Liver (tissue), 9 donors: Measurements from ENCODE around the gene HIVEP3. TPM values are rescaled to one million over a fixed set of nuclear protein-coding genes. Genes with fewer than 3 reads are reported as not detected.

Experiments used
- DNase-seq: peaks from one replicate; pipeline ENCODE4 v3.0.0-alpha.2; 2017; ENCODE audit warnings: low spot score
- H3K27ac ChIP-seq, 2 donors: one replicate each; pipeline ENCODE4 v1.7.0; 2013; ENCODE audit warnings: inconsistent platforms in 2 of 2, low read length in 2 of 2, control low read depth in 1 of 2, low read depth in 1 of 2, mild to moderate bottlenecking in 1 of 2
- H3K27me3 ChIP-seq, 4 donors: one replicate each; pipeline versions ENCODE4 v1.6.1 to v1.7.0; 2013; ENCODE audit warnings: low read length in 3 of 4, inconsistent platforms in 1 of 4, mild to moderate bottlenecking in 1 of 4, moderate library complexity in 1 of 4; ENCODE audit not compliant: control insufficient read depth in 4 of 4, insufficient read depth in 4 of 4
- H3K36me3 ChIP-seq, 4 donors: one replicate each; pipeline versions ENCODE4 v1.6.1 to v1.7.0; 2013; ENCODE audit warnings: low read length in 3 of 4, mild to moderate bottlenecking in 3 of 4, low read depth in 1 of 4, moderate library complexity in 1 of 4; ENCODE audit not compliant: control insufficient read depth in 4 of 4, insufficient read depth in 3 of 4
- H3K4me1 ChIP-seq, 4 donors: one replicate each; pipeline versions ENCODE4 v1.6.1 to v1.7.0; 2013; ENCODE audit warnings: low read length in 3 of 4, mild to moderate bottlenecking in 3 of 4, moderate library complexity in 1 of 4; ENCODE audit not compliant: control insufficient read depth in 4 of 4, insufficient read depth in 4 of 4
- H3K4me3 ChIP-seq, 3 donors: one replicate each; pipeline versions ENCODE4 v1.6.1 to v1.7.0; 2013; ENCODE audit warnings: low read length in 3 of 3, control low read depth in 1 of 3, low read depth in 1 of 3, mild to moderate bottlenecking in 1 of 3
- H3K9ac ChIP-seq, 2 donors: one replicate each; pipeline ENCODE4 v1.7.0; 2013; ENCODE audit warnings: low read length in 2 of 2, mild to moderate bottlenecking in 2 of 2, moderate library complexity in 2 of 2, control low read depth in 1 of 2, low read depth in 1 of 2
- H3K9me3 ChIP-seq, 4 donors: one replicate each; pipeline versions ENCODE4 v1.6.1 to v1.7.0; 2013; ENCODE audit warnings: low read length in 3 of 4; ENCODE audit not compliant: control insufficient read depth in 4 of 4
- ATF3 ChIP-seq: IDR thresholded peaks from 2 replicates; pipeline ENCODE4 v1.6.1; 2016; ENCODE audit warnings: antibody characterized with exemption
- EGR1 ChIP-seq, 2 donors: IDR thresholded peaks; 2 replicates each; pipeline ENCODE4 v1.6.1; 2016 to 2018; ENCODE audit warnings: antibody characterized with exemption in 2 of 2, low read depth in 2 of 2
- FOXA1 ChIP-seq: IDR thresholded peaks from 2 replicates; pipeline ENCODE4 v1.6.1; 2016; ENCODE audit warnings: antibody characterized with exemption
- FOXA2 ChIP-seq: IDR thresholded peaks from 2 replicates; pipeline ENCODE4 v1.6.1; 2016; ENCODE audit warnings: antibody characterized with exemption
- GABPA ChIP-seq, 2 donors: IDR thresholded peaks in 1 of 2; conservative IDR thresholded peaks in 1 of 2; 2 replicates each; pipeline ENCODE4 v1.6.1; 2016; ENCODE audit warnings: antibody characterized with exemption in 2 of 2, mild to moderate bottlenecking in 1 of 2, moderate library complexity in 1 of 2
- HNF4A ChIP-seq, 2 donors: conservative IDR thresholded peaks; 2 replicates each; pipeline ENCODE4 v1.6.1; 2016; ENCODE audit warnings: antibody characterized with exemption in 2 of 2, mild to moderate bottlenecking in 2 of 2
- HNF4G ChIP-seq: IDR thresholded peaks from 2 replicates; pipeline ENCODE4 v1.6.1; 2016; ENCODE audit warnings: antibody characterized with exemption
- JUND ChIP-seq, 2 donors: IDR thresholded peaks; 2 replicates each; pipeline ENCODE4 v1.6.1; 2016; ENCODE audit warnings: antibody characterized with exemption in 2 of 2
- NR2F2 ChIP-seq: IDR thresholded peaks from 2 replicates; pipeline ENCODE4 v1.6.1; 2016; ENCODE audit warnings: antibody characterized with exemption
- RAD21 ChIP-seq, 2 donors: IDR thresholded peaks; 2 replicates each; pipeline ENCODE4 v1.6.1; 2016; ENCODE audit warnings: antibody characterized with exemption in 2 of 2, mild to moderate bottlenecking in 2 of 2
- REST ChIP-seq: IDR thresholded peaks from 2 replicates; pipeline ENCODE4 v1.6.1; 2016; ENCODE audit warnings: antibody characterized with exemption, mild to moderate bottlenecking
- RXRA ChIP-seq, 2 donors: IDR thresholded peaks; 2 replicates each; pipeline ENCODE4 v1.6.1; 2017 to 2018; ENCODE audit warnings: antibody characterized with exemption in 2 of 2, mild to moderate bottlenecking in 1 of 2
- SP1 ChIP-seq: IDR thresholded peaks from 2 replicates; pipeline ENCODE4 v1.6.1; 2018; ENCODE audit warnings: antibody characterized with exemption, mild to moderate bottlenecking
- TAF1 ChIP-seq: conservative IDR thresholded peaks from 2 replicates; pipeline ENCODE4 v1.6.1; 2016; ENCODE audit warnings: antibody characterized with exemption, mild to moderate bottlenecking
- YY1 ChIP-seq: IDR thresholded peaks from 2 replicates; pipeline ENCODE4 v1.6.1; 2016; ENCODE audit warnings: antibody characterized with exemption, mild to moderate bottlenecking
- ZBTB33 ChIP-seq: IDR thresholded peaks from 2 replicates; pipeline ENCODE4 v1.6.1; 2016; ENCODE audit warnings: antibody characterized with exemption
- WGBS: extraction: QIAGEN DNeasy Blood & Tissue Kit; methylation state at CpG from one replicate; pipeline ENCODE4 v1.1.7; 2013; 5-methylcytosine and 5-hydroxymethylcytosine counted together
- polyA plus RNA-seq, 2 donors: library from polyadenylated mRNA; stranded (reverse) in 1 of 2; unstranded in 1 of 2; fragments of 200-250 nt in 1 of 2; fragments of >200 nt in 1 of 2; fragmentation: Nextera tagmentation in 1 of 2; extraction: Ambion mirVana in 1 of 2; gene quantifications; one replicate each; pipeline versions ENCODE4 v1.2.1 to v1.2.3, GENCODE V29; 2013 to 2015
- total RNA-seq, 2 donors: library from RNA; depleted of rRNA; stranded (reverse); fragments of >200 nt; gene quantifications; one replicate each; pipeline ENCODE4 v1.2.3, GENCODE V29; 2014
- TF ChIP-seq, protein P1 (sequence below): IDR thresholded peaks from 2 replicates; pipeline ENCODE4 v1.6.1; 2016; ENCODE audit warnings: antibody characterized with exemption
- TF ChIP-seq, protein P2 (sequence below): fragments of 150-350 bp; IDR thresholded peaks from 2 replicates; pipeline ENCODE4 v1.5.1; 2017; ENCODE audit warnings: improper control_type of control experiment, low read depth, low read length; ENCODE audit not compliant: missing input control
- donor health status: healthy.
- donor health status: healthy.
- donor health status: healthy.
- donor health status: healthy.
- donor health status: healthy.

HIVEP3 gene
- total and polyA plus RNA-seq, 4 donors, result 0.93 to 1.6 (median 1.4) TPM

DNA sequence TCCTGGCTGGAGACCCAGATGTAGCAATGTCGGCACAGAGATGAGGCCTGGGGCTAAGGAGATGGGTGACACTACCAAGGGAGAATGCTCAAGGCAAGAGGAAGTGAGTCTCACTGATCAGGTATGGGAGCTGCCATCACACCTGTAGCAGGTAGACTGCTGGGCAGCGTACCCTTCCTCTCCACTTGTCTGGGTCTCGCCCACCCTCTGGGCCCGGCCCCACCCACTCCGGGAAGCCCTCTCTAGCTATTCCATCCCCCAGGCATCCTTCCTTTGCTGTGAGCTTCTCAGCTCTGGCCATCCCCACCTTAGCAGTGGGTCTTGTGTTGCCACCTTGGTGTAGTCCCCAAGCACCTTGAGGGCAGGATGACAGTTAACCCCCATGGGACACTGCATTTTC lies 346.5 kb downstream of the HIVEP3 start (continued):
- TF ChIP-seq REST, result no peak
- TF ChIP-seq NR2F2, result no peak
- no peak for TF ChIP-seq HNF4G
- TF ChIP-seq ZBTB33, result no peak
- no peak for TF ChIP-seq RAD21 (IDR thresholded peaks at IDR 0.05)
- TF ChIP-seq, protein P1, sequence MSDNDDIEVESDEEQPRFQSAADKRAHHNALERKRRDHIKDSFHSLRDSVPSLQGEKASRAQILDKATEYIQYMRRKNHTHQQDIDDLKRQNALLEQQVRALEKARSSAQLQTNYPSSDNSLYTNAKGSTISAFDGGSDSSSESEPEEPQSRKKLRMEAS, result no peak

GRCh38 chr1:41571041-41571440 lies 347.7 kb downstream of the HIVEP3 start:
- DNase-seq, result no peak
- Histone ChIP-seq H3K36me3 (no peaks in the 10 kb centered on the region), H3K4me1 (peaks cover 0 to 3% (median 1%) of the 10 kb centered on the region in 4 donors), H3K27me3 (no peaks in the 10 kb centered on the region), H3K9ac (no peak overlapping the region), H3K9me3 (no peaks in the 10 kb centered on the region), H3K4me3 (no peak overlapping the region), H3K27ac (no peak overlapping the region)
- WGBS, result 80% methylated on average over 3 of the region's 3 CpGs
- TF ChIP-seq RAD21 (IDR thresholded peaks at IDR 0.05), result no peak
- no peak for TF ChIP-seq YY1
- TF ChIP-seq HNF4G, result no peak
- TF ChIP-seq SP1, result no peak
- TF ChIP-seq, protein P2, sequence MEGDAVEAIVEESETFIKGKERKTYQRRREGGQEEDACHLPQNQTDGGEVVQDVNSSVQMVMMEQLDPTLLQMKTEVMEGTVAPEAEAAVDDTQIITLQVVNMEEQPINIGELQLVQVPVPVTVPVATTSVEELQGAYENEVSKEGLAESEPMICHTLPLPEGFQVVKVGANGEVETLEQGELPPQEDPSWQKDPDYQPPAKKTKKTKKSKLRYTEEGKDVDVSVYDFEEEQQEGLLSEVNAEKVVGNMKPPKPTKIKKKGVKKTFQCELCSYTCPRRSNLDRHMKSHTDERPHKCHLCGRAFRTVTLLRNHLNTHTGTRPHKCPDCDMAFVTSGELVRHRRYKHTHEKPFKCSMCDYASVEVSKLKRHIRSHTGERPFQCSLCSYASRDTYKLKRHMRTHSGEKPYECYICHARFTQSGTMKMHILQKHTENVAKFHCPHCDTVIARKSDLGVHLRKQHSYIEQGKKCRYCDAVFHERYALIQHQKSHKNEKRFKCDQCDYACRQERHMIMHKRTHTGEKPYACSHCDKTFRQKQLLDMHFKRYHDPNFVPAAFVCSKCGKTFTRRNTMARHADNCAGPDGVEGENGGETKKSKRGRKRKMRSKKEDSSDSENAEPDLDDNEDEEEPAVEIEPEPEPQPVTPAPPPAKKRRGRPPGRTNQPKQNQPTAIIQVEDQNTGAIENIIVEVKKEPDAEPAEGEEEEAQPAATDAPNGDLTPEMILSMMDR, result no peak
- no peak for TF ChIP-seq RXRA (IDR thresholded peaks at IDR 0.05)
- TF ChIP-seq NR2F2, result no peak
- TF ChIP-seq ATF3, result no peak
- TF ChIP-seq REST, result no peak
- TF ChIP-seq HNF4A (conservative IDR thresholded peaks at IDR 0.05), result no peak
- no peak for TF ChIP-seq GABPA (IDR thresholded peaks at IDR 0.05 in 1 of 2, conservative IDR thresholded peaks at IDR 0.05 in 1 of 2)
- no peak for TF ChIP-seq ZBTB33
- no peak for TF ChIP-seq FOXA2
- TF ChIP-seq TAF1, result no peak
- no peak for TF ChIP-seq EGR1 (IDR thresholded peaks at IDR 0.05; ENCODE audit: low read depth in 2 of 2)
- no peak for TF ChIP-seq FOXA1
- TF ChIP-seq JUND (IDR thresholded peaks at IDR 0.05), result no peak
- TF ChIP-seq, protein P1, result no peak
